NCI-H345 treated with DMSO at 0.1 percent for 48 hours (cell line): ENCODE data around the gene NACC2.
"Not testable (repeated sequence)": the region's sequence is repeated elsewhere in the genome, so short reads cannot be mapped to it uniquely, and the experiment has no call there.

Experiments
- DNase-seq: peaks from one replicate; lab custom pipeline; 2025; ENCODE audit not compliant: unreplicated experiment; lab: John Stamatoyannopoulos, UW

The NACC2 gene

GRCh38 chr9:136082496-136083361 is 12.4 kb downstream of the NACC2 start:
- DNase-seq = no peak

- DNase-seq = no peak
Observed at GRCh38 chr9:136081826-136082495, 13.1 kb downstream of the NACC2 start.

GRCh38 chr9:136081113-136081825 is 13.8 kb downstream of the NACC2 start:
- DNase-seq = peak; percentile 30

- no peak for DNase-seq
Observed at GRCh38 chr9:136080716-136081112, 14.4 kb downstream of the NACC2 start.

GRCh38 chr9:136079916-136080246 is 15.2 kb downstream of the NACC2 start:
- DNase-seq = no peak

- peak; percentile 48 for DNase-seq
Observed at GRCh38 chr9:136079211-136079915, 15.7 kb downstream of the NACC2 start.

- no peak for DNase-seq
Observed at GRCh38 chr9:136078498-136079011, 16.5 kb downstream of the NACC2 start.

- no peak for DNase-seq
Observed at GRCh38 chr9:136078024-136078423, 17.1 kb downstream of the NACC2 start.

- DNase-seq = no peak
Observed at GRCh38 chr9:136077491-136077890, 17.6 kb downstream of the NACC2 start.

- no peak for DNase-seq
Observed at GRCh38 chr9:136075881-136076678, 19.0 kb downstream of the NACC2 start.

- DNase-seq = no peak
Observed at GRCh38 chr9:136075134-136075841, 19.8 kb downstream of the NACC2 start.

- DNase-seq = no peak
Observed at GRCh38 chr9:136074706-136075105, 20.4 kb downstream of the NACC2 start.

- no peak for DNase-seq
Observed at GRCh38 chr9:136062657-136063439, 32.2 kb downstream of the NACC2 start.

- DNase-seq = not testable (repeated sequence)
Observed at GRCh38 chr9:136061916-136062315, 33.2 kb downstream of the NACC2 start.

- no peak for DNase-seq
Observed at GRCh38 chr9:136061405-136061804, 33.7 kb downstream of the NACC2 start.

- no peak for DNase-seq
Observed at GRCh38 chr9:136060671-136061371, 34.3 kb downstream of the NACC2 start.

GRCh38 chr9:136059851-136060670 is 35.0 kb downstream of the NACC2 start:
- no peak for DNase-seq
